Measurements from ENCODE around the gene PRDM7.
"Not testable (repeated sequence)": the region's sequence is repeated elsewhere in the genome, so short reads cannot be mapped to it uniquely, and the experiment has no call there.

The PRDM7 gene

DNA sequence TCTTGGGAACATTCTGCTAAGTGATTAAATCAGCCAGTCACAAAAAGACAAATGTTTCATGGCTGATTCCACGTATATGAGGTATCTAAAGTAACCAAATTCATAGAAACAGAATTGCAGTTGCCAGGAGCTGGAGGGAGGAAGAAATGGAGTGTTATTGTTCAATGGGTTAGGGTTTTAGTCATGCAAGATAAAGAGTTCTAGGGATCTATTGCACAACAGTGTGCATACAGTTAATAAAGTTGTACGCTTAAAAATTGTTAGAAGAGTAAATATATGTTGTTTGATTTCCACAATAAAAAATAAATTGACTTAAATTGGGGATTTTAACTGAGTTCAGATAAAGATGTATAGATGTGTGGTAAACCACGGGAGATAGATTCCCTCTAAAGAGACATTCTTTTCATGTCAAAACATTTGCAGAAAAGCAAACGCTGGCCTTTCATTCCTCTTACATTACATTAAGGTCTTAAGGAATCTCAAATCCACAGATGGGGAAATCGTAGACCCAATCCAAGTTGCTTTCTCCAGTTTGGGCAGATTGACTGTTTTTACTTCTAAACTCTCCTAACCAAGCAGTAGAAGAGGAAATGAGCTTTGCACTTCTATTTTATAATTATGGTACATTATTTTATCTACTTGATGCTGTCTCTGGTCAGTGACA is 4.6 kb downstream of the PRDM7 start:
- DNase-seq (ENCODE audit: low read depth in 2 of 2): no peak

DNA sequence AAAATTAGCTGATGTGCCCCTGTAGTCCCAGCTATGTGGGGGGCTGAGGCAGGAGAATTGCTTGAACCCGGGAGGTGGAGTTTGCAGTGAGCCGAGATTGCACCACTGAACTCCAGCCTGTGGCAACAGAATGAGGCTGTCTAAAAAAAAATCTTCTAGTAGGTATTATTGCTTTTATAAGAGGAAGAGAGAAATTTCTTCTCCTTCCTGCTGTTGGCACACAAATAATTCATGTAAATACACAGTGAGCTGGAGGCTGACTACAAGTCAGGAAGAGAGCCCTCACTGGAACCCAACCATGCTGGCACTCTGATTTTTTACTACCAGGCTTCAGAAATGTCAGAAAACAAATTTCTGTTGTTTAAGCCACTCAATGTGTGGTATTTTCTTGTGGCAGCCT is 6.7 kb downstream of the PRDM7 start:
- no peak for DNase-seq (ENCODE audit: low read depth in 2 of 2)

DNA sequence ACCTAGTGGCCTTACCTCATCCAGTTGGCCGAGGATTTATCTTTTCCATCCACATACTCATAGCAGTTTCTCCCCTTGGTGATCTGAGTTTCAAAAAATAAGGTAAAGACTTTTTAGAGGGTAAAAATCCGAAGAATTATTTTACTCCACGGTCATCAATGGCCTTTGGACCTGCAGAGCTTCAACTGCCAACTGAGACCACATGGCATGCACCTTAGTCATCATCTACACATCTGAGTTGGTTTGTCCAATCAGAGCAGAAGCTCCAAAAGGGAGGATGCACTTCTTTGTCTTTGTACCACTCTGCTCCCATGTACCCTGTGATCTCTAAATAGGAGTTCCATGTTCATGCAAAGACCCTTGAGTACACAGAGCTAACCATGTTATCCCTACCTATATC is 15.7 kb downstream of the PRDM7 start:
- DNase-seq (ENCODE audit: low read depth in 2 of 2): no peak

DNA sequence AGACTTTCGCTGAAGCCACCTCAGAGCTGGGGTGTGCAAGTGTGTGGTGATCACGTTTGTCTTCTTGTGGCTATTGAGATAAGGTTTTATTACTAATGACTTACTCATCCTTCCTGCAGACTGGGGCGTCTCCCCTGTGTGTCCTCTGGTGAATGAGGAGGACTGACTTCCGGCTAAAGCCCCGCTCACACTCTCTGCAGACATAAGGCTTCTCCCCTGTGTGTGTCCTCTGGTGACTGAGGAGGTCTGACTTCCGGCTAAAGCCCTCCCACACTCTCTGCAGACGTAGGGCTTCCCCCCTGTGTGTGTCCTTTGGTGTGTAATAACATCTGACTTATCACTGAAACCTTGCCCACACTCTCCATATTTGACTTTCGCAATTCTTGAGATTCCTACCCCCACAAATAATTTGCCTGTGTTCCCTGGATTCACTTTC is 19.4 kb downstream of the PRDM7 start:
- DNase-seq (ENCODE audit: low read depth in 2 of 2): no peak

DNA sequence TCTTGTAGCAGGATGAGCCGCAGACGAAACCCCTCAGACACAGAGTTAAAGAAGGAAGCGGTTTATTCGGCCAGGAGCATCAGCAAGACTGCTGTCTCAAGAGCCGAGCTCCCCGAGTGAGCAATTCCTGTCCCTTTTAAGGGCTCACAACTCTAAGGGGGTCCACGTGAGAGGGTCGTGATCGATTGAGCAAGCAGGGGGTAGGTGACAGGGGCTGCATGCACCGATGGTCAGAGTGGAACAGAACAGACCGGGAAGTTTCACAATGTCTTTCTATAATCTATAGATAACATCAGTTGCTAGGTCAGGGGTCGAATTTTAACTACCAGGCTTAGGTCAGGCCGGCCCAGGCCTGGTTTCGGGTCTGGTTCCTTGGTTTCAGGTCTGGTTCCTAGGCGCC is 20.6 kb downstream of the PRDM7 start:
- DNase-seq (ENCODE audit: low read depth in 2 of 2): not testable (repeated sequence)

DNA sequence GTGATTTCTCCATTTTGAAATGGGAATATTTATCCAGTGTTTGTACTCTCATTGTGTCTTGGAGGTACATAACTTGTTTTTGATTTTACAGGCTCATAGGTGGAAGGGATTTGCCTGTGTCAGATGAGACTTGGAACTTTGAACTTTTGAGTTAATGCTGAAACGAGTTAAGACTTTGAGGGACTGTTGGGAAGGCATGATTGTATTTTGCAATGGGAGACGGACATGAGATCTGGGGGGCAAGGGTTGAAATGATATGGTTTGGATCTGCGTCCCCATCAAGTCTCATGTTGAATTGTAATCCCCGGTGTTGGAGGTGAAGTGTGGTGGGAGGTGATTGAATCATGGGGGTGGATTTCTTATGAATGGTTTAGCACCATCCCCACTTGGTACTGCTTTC is 21.8 kb downstream of the PRDM7 start:
- no peak for DNase-seq (ENCODE audit: low read depth in 2 of 2)

DNA sequence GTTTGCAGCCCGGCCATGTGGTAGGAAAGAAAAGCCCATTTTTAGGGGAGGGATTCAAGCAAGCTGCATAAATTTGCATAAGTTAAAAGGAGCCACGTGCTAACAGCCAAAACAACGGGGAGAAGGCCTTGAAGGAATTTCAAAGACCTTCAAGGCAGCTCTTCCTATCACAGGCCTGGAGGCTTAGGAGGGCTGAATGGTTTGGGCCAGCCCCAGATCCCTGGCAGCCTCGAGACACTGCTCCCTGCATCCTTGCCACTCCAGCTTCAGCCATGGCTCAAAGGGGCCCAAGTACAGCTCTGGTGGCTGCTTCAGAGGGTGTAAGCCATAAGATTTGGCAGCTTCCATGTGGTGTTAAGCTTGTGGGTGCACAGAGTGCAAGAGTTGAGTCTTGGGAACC is 22.6 kb downstream of the PRDM7 start:
- no peak for DNase-seq (ENCODE audit: low read depth in 2 of 2)

DNA sequence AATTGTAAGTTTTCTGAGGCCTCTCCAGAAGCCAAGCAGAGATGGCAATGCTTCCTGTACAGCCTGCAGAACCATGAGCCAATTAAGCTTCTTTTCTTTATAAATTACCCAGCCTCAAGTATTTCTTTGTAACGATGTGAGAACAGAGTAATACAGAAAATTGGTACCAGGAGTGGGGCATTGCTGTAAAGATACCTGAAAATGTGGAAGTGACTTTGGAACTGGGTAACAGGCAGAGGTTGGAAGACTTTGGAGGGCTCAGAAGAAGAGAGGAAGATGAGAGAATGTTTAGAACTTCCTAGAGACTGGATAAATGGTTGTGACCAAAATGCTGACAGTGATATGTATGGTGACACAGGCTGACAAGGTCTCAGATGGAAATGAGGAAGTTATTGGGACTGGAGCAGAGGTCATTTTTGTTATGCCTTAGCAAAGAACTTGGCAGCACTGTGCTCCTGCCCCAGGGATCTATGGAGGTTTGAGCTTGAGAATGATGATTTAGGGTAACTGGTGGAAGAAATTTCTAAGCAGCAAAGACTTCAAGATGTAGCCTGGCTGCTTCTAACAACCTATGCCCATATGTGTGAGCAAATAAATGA is 23.1 kb downstream of the PRDM7 start:
- DNase-seq (ENCODE audit: low read depth in 2 of 2): no peak

DNA sequence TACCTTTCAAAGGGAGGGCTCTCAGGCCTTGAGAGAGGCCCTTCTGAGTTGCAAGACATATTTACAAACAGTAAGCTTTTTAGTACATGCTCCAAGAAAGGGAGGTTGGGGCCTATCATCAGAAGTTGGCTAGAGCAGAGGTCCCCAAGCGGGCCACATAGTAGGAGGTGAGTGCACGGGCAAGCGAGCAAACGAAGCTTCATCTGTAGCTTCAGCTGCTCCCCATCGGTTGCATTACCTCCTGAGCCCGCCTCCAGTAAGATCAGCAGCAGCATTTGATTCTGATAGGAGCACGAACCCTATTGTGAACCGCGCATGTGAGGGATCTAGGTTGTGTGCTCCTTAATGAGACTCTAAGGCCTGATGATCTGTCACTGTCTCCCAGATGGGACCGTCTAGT is 26.2 kb downstream of the PRDM7 start:
- DNase-seq (ENCODE audit: low read depth in 2 of 2): no peak

DNA sequence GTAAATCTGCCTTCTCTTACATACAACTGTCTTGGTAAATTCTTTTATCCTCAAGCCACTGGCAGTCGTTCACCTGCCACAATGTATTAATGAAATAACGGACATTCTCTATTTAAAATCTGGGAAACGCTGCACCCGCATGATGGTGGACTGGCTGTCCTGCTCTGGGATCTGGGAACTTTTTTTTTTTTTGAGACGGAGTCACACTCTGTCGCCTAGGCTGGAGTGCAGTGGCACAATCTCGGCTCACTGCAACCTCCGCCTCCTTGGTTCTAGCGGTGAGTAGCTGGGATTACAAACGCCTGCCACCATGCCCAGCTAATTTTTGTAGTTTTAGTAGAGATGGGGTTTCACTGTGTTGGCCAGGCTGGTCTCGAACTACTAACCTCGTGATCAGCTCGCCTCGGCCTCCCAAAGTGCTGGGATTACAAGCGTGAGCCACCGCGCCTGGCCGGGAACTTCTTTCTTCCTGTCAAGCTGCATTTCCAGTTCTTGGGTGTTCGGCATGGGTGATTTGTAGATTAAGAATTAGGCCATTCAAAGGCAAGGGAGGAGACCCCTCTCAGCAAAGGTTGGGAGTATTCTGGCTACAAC is 28.3 kb downstream of the PRDM7 start:
- no peak for DNase-seq (ENCODE audit: low read depth in 2 of 2)

DNA sequence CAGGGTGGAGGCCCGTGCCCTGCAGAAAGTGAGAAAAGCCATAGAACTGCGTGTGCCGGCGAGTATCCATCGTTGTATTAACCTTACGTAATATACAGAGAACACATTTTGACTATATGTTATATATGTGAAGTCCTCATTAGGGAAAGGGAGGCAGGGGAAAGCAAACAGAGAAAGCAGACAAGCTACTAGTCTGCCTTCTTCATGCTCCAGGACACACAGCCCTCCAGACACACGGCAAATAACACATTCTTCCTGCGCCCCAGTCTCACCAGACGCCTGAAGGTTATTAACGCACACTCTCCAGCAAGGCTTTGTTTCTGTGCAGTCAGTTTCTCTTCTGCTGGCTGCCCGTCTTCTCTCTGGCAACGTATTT is 28.8 kb downstream of the PRDM7 start:
- DNase-seq (ENCODE audit: low read depth in 2 of 2): no peak

DNA sequence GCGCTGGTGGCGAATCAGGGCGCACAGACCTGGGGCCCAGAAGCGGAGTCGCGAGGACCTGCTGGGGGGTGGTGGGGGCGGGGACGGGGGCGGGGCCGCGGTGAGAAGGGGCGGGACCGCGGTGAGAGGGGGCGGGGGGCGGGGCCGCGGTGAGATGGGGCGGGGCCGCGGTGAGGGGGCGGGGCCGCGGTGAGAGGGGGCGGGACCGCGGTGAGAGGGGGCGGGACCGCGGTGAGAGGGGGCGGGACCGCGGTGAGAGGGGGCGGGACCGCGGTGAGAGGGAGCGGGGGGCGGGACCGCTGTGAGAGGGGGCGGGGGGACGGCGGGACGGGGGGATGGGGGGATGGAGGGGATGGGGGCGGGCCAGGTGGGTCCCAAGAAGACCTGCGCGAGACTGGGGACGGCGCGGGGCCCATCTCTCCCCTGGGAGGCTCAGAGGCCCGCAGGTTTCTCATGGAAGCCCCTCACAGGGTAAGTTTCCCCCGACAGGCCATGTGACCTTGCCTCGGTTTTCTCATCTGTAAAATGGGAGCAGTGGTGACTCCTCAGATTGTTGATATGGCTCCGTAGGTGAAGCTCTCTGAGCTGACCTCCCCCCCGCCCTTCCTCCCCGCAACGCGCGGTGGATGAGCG is 29.3 kb downstream of the PRDM7 start:
- DNase-seq (ENCODE audit: low read depth in 2 of 2): no peak

DNA sequence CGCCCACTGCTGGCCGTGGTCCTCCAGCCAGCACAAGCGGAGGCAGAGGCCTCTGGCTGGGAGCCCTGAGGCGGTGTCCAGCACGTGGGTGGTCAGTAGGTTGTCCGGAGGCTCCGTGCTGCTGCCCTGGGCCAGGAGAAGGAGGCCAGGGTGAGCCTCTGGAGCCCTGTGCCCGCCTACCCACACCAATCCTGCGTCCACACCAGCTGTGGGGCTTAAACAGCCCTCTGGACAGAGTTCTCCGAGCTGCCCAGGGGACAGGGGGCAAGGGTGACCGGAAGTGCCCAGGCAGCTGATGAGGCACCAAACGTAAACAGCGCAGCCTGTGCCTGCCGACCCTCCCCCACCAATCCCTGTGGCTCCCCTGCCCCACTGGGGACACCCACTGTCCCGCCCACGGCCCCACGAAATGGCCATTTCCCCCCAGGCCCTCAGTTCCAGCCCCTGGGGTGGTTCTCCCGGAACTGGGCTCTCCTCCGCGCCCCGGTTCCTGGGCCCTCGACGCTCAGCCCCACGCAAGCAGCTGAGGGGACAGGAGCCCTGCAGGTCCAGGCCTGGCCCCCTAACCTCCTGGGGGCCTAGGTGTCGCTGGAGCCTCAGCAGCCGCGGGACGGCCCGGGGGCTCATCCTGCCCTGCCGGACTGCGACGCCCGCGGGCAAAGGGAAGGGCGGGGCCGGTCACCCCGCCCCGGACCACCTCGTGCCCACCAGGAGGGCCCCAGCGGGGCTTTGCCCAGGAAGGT is 30.0 kb downstream of the PRDM7 start:
- DNase-seq (ENCODE audit: low read depth in 2 of 2): no peak

DNA sequence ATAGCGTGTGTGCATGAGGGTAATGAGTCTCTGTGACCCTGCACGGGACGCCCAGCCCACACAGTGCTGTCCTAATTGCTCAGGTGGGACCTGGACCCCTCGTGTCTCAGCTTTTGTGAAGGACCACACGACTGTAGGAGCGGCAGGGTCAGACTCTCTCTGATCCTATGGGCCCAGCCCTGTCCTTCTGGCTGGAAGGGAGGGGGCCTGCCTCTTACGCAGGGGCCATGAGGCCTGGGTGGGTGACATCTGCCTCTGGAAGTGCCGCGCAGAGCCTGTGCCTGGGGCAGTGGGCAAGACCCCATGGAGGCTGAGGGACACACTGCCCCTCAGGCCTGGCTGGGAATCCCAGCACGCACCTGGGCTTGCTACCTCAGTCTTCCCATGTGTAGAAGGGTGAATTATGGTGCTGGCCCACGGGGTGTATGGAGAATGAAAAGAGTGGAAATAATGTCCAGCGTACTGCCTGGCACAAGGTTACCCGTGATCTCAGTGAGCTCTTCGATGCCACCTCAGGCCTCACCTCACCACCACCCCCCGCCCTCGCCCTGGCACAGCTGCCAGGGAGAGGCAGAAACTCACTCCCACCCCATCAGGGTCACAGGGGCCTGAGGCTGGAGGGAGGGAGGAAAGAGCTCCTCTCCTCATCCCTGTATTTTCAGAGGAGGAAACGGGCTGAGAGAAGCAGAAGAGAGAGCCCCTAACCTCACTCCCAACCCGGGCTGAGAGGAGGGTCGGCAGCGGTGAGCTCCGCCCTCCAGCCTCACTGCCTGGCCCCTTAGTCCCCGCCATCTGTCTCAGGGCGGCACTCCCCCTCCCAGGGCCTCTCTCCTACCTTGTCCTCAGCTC is 30.8 kb downstream of the PRDM7 start:
- no peak for DNase-seq (ENCODE audit: low read depth in 2 of 2)

DNA sequence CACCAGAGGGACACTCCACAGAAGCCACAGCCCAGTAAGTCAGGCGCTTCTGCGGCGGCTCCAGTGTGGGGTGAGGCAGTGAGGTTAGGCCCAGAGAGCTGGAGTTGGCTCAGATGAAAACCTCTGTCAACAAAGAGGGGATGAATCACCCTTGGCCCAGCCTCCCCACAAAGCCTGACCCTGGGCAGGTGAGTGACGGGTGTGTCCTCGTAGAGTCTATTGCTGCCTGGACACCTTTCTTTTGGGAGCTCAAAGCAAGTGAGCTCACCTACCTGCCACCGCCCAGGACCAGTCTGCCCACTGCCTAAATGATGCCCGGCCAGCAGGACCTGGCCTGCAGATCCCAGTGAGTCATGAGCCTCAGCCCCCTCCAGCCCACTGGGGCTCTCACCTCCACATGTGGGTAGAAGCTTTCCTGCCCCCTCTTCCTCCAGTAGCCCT is 33.0 kb downstream of the PRDM7 start:
- no peak for DNase-seq (ENCODE audit: low read depth in 2 of 2)

DNA sequence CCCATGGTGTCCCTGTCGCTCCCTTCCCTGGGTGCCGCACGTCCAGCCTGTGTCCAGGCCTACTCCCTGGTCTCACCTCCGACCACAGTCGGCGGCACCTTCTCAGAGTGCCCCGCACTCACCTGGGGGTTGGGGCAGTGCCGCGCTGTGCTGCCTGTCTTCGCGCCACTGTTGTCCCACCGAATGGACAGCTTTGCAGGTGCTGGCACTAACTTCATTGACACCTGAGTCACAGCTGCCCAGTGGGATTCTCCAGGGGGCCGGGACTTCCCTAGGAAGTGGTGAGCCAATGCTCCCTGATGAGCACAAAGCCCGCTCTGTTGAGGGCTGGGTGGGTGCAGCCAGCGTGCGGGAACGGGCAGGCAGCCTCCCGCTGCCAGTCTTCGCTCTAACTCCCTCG is 33.6 kb downstream of the PRDM7 start:
- DNase-seq (ENCODE audit: low read depth in 2 of 2): no peak

DNA sequence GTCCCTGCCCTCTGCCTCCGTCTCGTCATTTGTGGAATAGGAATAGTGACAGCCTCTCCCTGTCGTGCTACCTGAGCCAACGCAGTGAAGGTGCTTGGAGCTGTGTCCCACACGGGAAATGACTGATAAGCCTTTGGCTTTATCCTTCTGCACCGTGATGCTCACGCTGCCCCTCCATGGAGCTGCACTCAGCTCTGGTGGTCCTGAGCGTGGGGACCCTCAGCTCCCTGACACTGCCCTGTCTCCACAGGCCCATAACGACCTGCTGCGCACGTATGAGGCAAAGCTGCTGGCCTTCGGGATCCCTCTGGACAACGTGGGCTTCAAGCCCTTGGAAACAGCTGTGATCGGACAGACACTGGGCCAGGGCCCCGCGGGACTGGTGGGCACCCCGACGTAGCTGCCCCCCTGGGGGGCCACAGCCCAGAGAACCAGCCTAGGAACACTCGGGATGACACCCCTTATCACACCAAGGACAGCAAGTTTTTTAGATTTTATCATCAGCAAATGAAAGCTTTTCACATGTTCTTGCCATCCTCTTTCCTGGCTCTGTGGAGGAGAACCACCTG is 34.1 kb downstream of the PRDM7 start:
- no peak for DNase-seq (ENCODE audit: low read depth in 2 of 2)

DNA sequence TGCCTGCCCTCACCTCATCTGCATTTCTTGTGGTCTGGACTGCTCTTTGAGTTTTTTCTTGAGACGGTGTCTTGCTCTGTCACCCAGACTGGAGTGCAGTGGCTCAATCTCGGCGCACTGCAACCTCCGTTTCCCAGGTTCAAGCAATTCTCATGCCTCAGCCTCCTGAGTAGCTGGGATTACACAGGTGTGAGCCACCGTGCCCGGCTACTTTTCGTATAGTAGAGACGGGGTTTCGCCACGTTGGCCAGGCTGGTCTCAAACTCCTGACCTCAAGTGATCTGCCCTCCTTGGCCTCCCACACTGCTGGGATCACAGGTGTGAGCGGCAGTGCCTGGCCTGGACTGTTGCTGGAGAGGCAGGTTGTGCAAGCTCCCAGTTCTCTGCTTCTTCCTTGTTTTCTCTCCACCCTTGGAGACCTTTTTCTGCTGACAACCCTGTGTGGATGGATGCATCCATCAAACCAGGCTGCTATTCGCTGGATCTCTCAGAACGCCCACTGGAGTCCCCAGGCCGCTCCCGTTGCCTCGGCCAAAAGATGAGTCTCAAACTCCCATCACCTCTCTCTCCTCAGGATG is 35.1 kb downstream of the PRDM7 start:
- DNase-seq (ENCODE audit: low read depth in 2 of 2): no peak

DNA sequence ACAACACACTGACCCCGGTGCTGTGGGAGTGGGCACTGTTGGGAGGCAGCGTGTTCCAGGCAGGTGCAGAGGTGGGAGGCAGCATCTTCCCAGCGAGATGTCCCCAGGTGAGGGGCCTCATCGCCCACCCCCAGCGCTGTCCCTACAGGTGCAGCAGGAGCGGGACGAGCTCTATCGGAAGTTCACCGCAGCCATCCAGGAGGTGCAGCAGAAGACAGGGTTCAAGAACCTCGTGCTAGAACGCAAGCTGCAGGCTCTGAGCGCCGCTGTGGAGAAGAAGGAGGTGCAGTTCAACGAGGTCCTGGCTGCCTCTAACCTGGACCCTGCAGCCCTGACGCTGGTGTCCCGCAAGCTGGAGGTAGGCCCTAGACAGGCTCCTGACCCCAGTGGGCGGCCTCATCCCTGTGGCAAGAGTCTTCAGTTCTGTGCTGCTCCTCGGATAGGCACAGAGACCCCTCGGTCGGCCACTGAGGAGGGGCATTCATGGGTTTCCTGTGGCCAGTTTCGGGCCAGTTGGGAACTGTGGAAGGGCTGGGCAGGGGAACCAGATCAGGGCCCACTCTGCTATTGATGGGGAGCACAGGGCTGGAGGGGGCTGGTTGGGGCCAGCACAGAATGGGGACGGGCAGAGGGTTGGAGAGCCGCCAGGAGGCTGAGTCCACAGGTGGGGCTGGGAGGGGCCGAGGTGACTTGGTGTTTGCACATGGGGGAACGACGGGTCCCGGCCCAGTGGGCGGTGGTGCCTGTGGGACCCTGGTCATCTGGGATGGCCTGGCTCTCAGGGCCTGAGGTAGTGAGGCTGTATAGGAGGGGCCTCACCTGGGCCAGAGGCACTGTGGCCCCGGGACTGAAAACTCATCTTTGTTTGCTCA is 36.7 kb downstream of the PRDM7 start:
- no peak for DNase-seq (ENCODE audit: low read depth in 2 of 2)

DNA sequence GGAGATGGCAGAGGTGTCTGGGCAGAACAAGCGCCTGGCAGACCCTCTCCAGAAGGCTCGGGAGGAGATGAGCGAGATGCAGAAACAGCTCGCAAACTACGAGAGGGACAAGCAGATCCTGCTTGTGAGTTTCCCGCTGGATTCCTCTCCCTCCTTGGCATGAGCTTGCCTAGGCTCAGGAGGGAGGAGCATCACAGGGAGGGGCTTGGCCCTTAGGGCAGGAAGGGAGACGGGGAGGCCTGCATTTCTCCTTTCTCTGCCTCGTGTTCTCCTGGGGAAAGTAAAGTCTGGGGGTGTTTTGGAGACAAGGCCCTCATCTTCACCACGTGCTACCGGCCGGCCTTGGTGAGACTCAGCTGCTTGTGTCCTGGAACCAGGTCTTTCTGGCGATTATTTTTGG is 39.9 kb downstream of the PRDM7 start:
- DNase-seq (ENCODE audit: low read depth in 2 of 2): no peak
